Measurements from ENCODE around the gene PRKG1. TPM values are rescaled to one million over a fixed set of nuclear protein-coding genes. Genes with fewer than 3 reads are reported as not detected.
A peak's percentile ranks its signal among the peaks of the same experiment; 100 is the strongest.

PRKG1 gene
- total RNA-seq, 6 experiments from 2014 or later, result 1.1 to 2.0 (median 1.3) TPM

- Histone ChIP-seq H3K27ac (no peak overlapping the region), H3K9me3 (no peaks in the 10 kb centered on the region), H3K27me3 (no peaks in the 10 kb centered on the region), H3K4me3 (no peak overlapping the region), H3K4me1 (no peaks in the 10 kb centered on the region), H3K36me3 (no peaks in the 10 kb centered on the region)
- DNase-seq, result no peak
- 47% methylated on average over 1 of the region's 1 CpG for WGBS (ENCODE audit: insufficient coverage, low coverage, low lambda C conversion rate, missing lambda C conversion rate)
- TF ChIP-seq POLR2A (IDR thresholded peaks at IDR 0.05), result no peak
- TF ChIP-seq, protein P1, sequence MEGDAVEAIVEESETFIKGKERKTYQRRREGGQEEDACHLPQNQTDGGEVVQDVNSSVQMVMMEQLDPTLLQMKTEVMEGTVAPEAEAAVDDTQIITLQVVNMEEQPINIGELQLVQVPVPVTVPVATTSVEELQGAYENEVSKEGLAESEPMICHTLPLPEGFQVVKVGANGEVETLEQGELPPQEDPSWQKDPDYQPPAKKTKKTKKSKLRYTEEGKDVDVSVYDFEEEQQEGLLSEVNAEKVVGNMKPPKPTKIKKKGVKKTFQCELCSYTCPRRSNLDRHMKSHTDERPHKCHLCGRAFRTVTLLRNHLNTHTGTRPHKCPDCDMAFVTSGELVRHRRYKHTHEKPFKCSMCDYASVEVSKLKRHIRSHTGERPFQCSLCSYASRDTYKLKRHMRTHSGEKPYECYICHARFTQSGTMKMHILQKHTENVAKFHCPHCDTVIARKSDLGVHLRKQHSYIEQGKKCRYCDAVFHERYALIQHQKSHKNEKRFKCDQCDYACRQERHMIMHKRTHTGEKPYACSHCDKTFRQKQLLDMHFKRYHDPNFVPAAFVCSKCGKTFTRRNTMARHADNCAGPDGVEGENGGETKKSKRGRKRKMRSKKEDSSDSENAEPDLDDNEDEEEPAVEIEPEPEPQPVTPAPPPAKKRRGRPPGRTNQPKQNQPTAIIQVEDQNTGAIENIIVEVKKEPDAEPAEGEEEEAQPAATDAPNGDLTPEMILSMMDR (IDR thresholded peaks at IDR 0.05), result no peak
- intact Hi-C loops (cut with DNase I), result no loop called here
- ATAC-seq, result no peak
Observed at GRCh38 chr10:51951601-51952000, 877.3 kb downstream of the PRKG1 start.

DNA sequence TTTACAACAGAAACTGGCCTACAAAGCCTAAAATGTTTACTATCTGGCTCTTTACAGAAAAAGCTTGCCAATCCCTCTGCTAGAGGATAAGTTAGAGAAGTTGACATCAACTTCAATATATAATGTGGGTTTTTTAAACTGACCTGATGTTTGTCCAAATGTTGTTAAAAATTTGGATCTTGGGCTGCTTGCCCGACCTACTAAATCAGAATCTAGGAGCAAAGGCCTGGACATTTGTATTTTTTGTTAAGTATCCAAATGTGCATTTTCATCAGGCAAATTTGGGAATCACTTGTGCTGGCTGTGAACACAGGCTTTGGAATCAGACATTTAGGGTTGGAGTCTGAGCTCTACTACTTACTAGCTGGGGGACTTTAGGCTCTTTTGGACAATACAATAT, 877.8 kb downstream of the PRKG1 start:
- no peak for ATAC-seq
- no peak overlapping the region for H3K4me3 ChIP-seq
- WGBS (ENCODE audit: insufficient coverage, low coverage, low lambda C conversion rate, missing lambda C conversion rate), result 67% methylated on average over 1 of the region's 1 CpG
- TF ChIP-seq POLR2A (IDR thresholded peaks at IDR 0.05), result no peak
- TF ChIP-seq, protein P1 (IDR thresholded peaks at IDR 0.05), result no peak
- no peaks in the 10 kb centered on the region for H3K9me3 ChIP-seq
- no peaks in the 10 kb centered on the region for H3K4me1 ChIP-seq
- intact Hi-C loops (cut with DNase I), result no loop called here
- no peak for DNase-seq
- no peaks in the 10 kb centered on the region for H3K27me3 ChIP-seq
- no peak overlapping the region for H3K27ac ChIP-seq
- H3K36me3 ChIP-seq, result no peaks in the 10 kb centered on the region

- intact Hi-C loops (cut with DNase I), result no loop called here
Observed at GRCh38 chr10:51955696-51956095, 881.4 kb downstream of the PRKG1 start.

DNA sequence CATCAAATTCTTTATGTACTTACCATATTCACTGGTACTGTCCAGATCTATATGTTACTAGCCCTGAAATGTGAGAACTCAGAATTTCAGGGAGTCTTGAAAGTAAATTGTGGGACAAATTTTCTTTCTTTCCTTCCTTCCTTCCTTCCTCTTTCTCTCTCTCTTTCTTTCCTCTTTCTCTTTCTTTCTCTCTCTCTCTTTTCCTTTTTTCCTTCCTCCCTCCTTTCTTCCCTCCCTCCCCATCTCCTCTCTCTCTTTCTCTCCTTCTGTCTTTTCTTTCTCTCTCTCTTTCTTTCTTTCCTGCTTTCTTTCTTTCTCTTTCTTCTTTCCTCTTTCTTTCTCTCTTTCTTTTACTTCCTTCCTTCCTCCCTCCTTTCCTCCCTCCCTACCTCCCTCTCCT, 882.5 kb downstream of the PRKG1 start:
- DNase-seq (no peak), ATAC-seq (no peak)
- no peak overlapping the region for H3K27ac ChIP-seq
- no peak overlapping the region for H3K4me3 ChIP-seq
- no peaks in the 10 kb centered on the region for H3K9me3 ChIP-seq
- TF ChIP-seq, protein P1 (IDR thresholded peaks at IDR 0.05), result no peak
- TF ChIP-seq POLR2A (IDR thresholded peaks at IDR 0.05), result no peak
- H3K36me3 ChIP-seq, result no peaks in the 10 kb centered on the region
- no peaks in the 10 kb centered on the region for H3K4me1 ChIP-seq
- H3K27me3 ChIP-seq, result no peaks in the 10 kb centered on the region
- intact Hi-C loops (cut with DNase I), result no loop called here

More at GRCh38 chr10:51955696-51956095, 881.4 kb downstream of the PRKG1 start:
- TF ChIP-seq, protein P1 (IDR thresholded peaks at IDR 0.05), result no peak
- TF ChIP-seq POLR2A (IDR thresholded peaks at IDR 0.05), result no peak
- Histone ChIP-seq H3K27me3 (no peaks in the 10 kb centered on the region), H3K27ac (no peak overlapping the region), H3K9me3 (no peaks in the 10 kb centered on the region), H3K4me1 (no peaks in the 10 kb centered on the region), H3K4me3 (no peak overlapping the region), H3K36me3 (no peaks in the 10 kb centered on the region)
- ATAC-seq (no peak), DNase-seq (no peak)
- WGBS (ENCODE audit: insufficient coverage, low coverage, low lambda C conversion rate, missing lambda C conversion rate), result 63% methylated on average over 2 of the region's 2 CpGs

GRCh38 chr10:51960494-51960895, 886.2 kb downstream of the PRKG1 start:
- TF ChIP-seq POLR2A (IDR thresholded peaks at IDR 0.05), result no peak
- TF ChIP-seq, protein P1 (IDR thresholded peaks at IDR 0.05), result peak; percentile 47 to 51 (median 49)
- Histone ChIP-seq H3K4me1 (no peaks in the 10 kb centered on the region), H3K4me3 (no peak overlapping the region), H3K9me3 (no peaks in the 10 kb centered on the region), H3K27me3 (no peaks in the 10 kb centered on the region), H3K36me3 (no peaks in the 10 kb centered on the region), H3K27ac (no peak overlapping the region)
- 13% methylated on average over 8 of the region's 8 CpGs for WGBS (ENCODE audit: insufficient coverage, low coverage, low lambda C conversion rate, missing lambda C conversion rate)
- ATAC-seq (peak; percentile 65 to 80 (median 73)), DNase-seq (no peak)
- intact Hi-C loops (cut with DNase I), result no loop called here
